Stimulated activated CD4-positive, alpha-beta T cell treated with anti-CD3 and anti-CD28 coated beads, Interleukin-15, amount 100 ng/mL, for 1 hour (primary cell): Measurements from ENCODE around the gene VAV3.
"Not testable (repeated sequence)": the region's sequence is repeated elsewhere in the genome, so short reads cannot be mapped to it uniquely, and the experiment has no call there.

ENCODE experiments used
- DNase-seq, 2 donors: peaks; one replicate each; pipeline ENCODE4 v3.0.0-alpha.2; 2020; ENCODE audit warnings: low read depth in 1 of 2, low spot score in 1 of 2

VAV3 gene

GRCh38 chr1:107762751-107763390 is 202.1 kb downstream of the VAV3 start:
- DNase-seq, result no peak

- DNase-seq, result no peak
Measured at GRCh38 chr1:107760065-107760464, 204.9 kb downstream of the VAV3 start.

DNA sequence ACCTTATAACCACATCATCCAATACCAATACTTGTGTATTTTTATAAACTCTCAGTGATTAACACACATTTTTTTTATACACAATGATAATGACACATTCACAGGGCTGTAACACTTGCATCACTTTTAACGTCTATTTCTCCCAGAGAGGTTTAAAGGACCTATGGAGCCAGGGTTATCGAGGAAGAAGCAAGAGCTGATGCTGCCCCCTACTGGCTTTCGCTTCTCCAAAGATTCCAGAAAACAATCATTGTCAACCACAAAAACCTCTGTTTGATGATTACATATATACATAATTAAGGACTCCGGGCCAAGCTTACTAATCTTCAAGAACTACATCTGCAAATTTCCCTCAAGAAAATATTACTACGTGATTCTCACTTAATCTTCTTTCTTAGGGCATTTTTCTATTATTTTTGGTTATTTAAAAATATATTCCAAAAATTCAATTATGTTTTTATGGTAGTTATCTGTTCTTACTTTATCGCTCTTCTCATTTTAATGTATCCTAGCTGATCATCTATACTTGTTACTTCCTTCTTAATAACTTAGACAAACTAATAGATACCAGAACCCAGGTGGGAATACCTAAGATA is 214.5 kb downstream of the VAV3 start:
- DNase-seq, result no peak

GRCh38 chr1:107748531-107748930 is 216.4 kb downstream of the VAV3 start:
- DNase-seq, result no peak

- DNase-seq, result no peak
Measured at GRCh38 chr1:107741242-107741641, 223.7 kb downstream of the VAV3 start.

DNA sequence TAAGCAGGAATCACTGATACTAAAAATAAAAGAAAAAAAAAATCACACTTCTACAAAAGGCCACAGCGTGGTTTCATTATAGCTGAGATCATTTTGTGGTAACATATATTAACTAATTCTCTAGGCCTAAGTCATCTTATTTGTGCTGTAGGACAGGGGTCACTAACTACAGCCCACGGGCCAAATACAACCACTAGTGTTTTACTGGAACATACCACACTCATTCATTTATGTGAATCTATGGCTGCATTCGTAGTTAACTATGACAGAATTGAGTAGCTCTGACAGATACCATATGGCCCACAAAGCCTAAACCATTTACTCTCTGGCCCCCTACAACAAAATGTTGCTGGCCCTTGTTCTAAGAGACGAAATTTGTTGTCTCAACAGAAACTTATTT is 224.4 kb downstream of the VAV3 start:
- no peak for DNase-seq

DNA sequence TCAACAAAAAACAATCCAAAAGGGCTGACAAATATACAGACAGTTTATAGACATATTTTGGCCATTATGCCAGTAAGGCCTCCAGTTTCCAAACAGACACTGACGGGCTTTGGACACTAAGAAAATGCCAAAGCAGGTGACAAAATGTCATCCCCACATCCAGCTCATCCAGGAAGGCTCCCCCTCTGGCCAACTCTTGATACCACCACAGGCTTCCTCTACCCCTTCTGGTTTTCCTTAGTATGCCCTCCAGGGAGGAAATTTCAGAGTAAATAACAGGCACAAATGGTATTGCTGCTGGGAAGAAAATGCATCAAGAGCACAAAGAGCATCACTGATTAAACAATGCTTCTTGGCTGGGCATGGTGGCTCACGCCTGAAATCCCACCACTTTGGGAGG is 225.3 kb downstream of the VAV3 start:
- DNase-seq, result no peak

GRCh38 chr1:107739201-107739600 is 225.8 kb downstream of the VAV3 start:
- DNase-seq, result no peak

DNA sequence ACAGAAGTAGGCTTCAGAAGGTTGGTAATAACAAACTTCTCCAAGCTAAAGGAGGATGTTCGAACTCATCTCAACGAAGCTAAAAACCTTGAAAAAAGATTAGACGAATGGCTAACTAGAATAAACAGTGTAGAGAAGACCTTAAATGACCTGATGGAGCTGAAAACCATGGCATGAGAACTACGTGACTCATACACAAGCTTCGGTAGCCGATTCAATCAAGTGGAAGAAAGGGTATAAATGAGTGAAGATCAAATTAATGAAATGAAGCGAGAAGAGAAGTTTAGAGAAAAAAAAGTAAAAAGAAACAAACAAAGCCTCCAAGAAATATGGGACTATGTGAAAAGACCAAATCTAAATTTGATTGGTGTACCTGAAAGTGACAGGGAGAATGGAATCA is 231.6 kb downstream of the VAV3 start:
- DNase-seq, result not testable (repeated sequence)

DNA sequence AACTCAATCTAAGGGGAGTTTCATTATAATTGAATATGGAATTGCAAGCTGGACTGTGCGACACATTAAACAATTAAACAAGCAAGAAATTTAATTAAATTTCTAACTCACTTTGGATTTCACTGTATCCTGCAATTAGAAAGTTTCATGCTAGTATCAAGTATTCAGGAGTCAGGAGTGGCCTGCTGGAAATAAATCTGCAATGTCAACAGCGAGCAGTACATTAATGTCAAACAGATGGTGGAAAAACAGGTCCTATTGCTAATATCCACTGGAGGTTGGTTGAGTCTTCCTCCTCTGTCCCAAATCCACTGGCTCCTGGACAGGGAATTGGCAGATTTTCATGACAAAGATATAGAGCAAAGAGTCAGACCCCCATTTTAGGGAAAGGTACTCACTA is 237.1 kb downstream of the VAV3 start:
- DNase-seq, result no peak

- no peak for DNase-seq
Measured at GRCh38 chr1:107726860-107727259, 238.1 kb downstream of the VAV3 start.

DNA sequence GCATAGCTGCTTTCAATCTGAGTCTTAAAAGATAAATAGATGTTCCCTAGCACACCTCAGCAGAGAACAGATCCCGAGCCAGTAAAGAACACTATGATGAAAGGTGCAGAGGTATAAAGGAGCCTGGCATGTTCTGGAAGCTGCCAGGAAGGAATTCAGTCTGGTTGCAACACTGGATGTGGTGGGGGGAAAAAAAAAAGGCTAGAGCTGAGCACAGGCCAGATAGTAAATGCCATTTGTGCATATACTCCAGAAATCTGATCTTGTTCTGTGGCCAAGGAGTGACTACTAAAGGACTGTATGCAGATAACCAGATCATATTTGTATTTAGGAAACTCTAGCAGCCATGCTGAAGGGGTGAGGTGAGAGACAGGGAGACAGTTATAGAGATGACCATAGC is 240.3 kb downstream of the VAV3 start:
- no peak for DNase-seq

DNA sequence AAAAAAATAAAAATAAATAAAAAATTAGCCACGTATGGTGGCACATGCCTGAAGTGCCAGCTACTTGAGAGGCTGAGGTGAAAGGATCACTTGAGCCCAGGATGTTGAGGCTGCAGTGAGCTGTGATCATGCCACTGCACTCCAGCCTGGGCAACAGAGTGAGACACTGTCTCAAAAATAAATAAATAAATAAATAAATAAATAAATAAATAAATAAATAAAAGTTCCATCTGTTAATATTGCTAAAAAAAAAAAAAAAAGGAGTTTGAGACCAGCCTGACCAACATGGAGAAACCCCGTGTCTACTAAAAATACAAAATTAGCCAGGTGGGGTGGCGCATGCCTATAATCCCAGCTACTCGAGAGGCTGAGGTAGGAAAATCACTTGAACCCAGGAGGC is 244.8 kb downstream of the VAV3 start:
- DNase-seq, result not testable (repeated sequence)

DNA sequence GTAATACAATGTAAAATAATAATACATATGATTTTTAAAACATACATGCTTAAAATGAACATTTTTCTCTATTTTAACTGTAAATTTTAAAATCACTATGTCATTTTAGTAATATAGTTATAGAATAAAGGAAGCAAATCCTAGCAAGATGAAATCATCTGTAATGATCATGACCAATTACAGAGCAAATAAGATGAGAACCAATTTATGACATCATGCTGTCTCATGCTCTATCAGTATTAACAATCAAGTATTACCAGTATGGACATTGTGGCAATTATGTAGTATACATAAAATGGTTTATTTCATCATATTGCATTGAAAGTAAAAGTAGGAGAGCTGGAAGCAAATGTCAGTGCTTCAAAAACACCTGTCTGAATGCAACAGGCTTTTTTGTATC is 255.0 kb downstream of the VAV3 start:
- no peak for DNase-seq

DNA sequence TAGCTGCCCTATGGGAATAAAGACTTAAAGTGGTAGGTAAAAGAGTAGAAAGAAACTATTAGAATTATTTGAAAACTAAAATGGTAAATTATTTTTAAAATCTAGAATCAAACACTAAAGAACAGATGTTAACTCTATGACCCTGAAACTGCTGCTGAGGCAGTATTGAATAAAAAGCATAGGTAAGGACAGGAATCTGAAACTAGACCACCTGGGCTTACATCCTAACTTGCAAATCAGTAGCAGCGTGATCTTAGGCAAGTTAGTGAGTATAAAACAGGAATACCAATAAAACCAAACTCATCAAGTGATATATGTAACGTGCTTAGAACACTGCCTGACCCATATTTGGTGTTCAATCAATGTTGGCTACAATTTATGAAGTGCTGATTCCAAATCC is 257.9 kb downstream of the VAV3 start:
- DNase-seq, result no peak

DNA sequence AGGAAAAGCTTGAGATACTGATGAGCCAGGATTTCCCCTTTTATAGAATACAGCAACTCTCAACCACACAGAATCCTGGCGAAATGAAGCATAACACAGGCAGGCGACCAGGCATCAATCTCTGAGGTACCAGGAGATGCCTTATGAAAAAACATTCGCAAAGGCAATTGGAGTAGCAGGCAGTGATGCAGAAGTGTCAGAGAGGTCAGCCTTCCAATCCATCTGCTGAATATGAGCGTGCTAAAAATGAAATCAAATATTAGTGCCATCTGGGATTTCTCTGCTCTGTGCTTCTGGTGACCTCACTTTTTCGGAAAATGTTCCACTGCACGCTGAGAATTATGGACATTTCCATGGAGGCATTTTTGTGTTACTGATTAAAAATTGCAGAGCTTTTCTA is 258.8 kb downstream of the VAV3 start:
- no peak for DNase-seq

DNA sequence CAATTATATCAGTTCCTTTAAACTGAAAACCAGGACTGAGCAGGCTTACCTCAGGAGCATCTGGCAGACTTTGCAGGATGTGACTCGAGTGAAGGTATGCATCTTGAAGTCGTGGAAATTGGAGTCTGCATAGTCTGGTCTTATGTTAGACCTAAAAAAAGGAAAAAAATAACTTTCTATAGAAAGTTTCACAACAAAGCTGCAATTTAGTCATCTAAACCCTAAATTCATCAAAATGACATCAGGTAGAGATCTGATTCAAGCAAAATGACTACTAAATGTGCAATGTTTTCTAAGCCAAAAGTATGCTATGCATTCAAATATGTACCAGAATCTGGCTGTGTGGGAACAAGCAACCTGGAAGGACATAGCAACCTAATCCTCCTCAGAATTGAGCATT is 260.1 kb downstream of the VAV3 start:
- no peak for DNase-seq

- no peak for DNase-seq
Measured at GRCh38 chr1:107702946-107703571, 261.9 kb downstream of the VAV3 start.

GRCh38 chr1:107700651-107701050 is 264.3 kb downstream of the VAV3 start:
- not testable (repeated sequence) for DNase-seq

DNA sequence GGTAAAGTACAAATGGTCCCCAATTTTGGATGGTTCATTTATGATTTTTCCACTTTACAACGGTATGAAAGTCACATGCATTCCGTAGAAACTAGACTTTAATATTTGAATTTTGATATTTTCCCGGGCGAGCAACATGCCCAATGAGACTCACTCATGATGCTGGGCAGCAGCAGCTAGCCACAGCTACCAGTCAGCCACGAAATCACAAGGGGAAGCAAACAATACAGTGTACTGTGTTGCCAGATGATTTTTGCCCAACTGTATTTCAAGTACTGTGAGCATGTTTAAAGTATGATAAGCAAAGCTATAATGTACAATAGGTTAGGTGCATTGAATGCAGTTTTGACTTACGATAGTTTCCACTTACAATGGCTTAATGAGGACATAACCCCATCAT is 266.8 kb downstream of the VAV3 start:
- DNase-seq, result no peak

DNA sequence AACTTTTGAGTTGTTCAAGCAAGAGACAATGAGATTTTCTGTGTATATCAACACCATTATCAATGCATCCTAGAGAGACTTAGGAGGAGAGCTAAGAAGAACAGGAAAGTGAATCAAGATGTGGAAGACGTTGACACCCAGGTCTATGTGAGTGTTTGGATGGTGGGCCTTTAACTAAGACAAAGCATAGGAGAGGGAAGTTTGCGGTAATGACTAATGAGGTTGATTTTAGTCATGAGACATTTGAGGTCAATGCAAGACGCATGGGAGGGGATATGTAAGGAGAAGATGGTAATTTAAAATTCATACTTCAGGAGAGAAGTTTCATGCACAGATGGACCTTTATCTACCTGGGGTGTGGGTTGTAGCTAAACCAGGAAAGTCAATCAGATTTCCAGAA is 269.6 kb downstream of the VAV3 start:
- DNase-seq, result no peak

DNA sequence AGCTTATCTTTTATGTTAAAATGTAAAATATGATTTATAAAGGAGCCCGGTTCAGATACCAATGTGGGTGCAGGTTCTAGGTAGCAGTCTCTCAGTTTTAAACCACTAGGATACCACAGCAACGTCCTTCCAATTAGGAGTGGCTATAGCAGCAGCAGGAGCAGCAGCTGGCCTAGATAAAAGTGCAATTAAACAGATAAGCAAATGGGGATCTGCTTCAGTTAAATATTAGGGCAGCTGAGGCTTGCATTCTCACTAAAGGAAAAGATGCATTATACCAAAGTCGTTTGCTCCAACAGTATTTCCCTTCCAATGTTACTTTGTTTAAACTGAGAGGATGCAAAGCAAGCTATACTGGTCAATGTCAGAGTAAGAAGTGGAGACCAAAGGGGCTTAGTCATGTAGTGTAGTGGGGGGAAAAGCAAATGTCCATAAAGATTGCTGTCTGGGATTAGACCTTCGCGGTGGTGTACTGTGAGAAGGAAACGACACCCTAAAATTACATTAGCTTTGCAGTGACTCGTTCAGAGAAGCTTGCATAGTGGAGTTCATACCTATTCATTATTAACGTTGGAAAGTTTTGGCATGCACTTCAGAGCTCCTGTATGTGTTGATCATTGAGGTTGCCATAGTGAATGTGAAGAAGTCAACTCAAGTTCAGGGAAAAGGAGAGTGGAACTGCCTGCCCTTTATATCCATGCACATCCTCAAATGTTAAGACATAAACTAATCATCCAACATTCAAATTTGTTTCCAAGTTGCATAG is 272.2 kb downstream of the VAV3 start:
- no peak for DNase-seq
